BLaER1 (cell line): ENCODE data around the gene NFATC1.

ENCODE experiments used
- H3K27ac ChIP-seq: shearing (Covaris generic); formaldehyde crosslinking; 2 replicates; pipeline ENCODE4 v1.8.1; 2022
- H3K27me3 ChIP-seq: shearing (Covaris generic); formaldehyde crosslinking; 2 replicates; pipeline ENCODE4 v1.8.1; 2022
- H3K36me3 ChIP-seq: shearing (Covaris generic); formaldehyde crosslinking; 2 replicates; pipeline ENCODE4 v1.8.1; 2022
- H3K4me1 ChIP-seq: shearing (Covaris generic); formaldehyde crosslinking; 2 replicates; pipeline ENCODE4 v1.8.1; 2022
- H3K4me2 ChIP-seq: shearing (Covaris generic); formaldehyde crosslinking; 2 replicates; pipeline ENCODE4 v1.8.1; 2022
- H3K4me3 ChIP-seq: shearing (Covaris generic); formaldehyde crosslinking; 2 replicates; pipeline ENCODE4 v1.8.1; 2022
- H3K9ac ChIP-seq: shearing (Covaris generic); formaldehyde crosslinking; 2 replicates; pipeline ENCODE4 v1.8.1; 2022
- H3K9me3 ChIP-seq: shearing (Covaris generic); formaldehyde crosslinking; 2 replicates; pipeline ENCODE4 v1.8.1; 2022
- H4K20me1 ChIP-seq: shearing (Covaris generic); formaldehyde crosslinking; 2 replicates; pipeline ENCODE4 v1.8.1; 2022
- Cebpa-rat ChIP-seq: shearing (Covaris generic); IDR thresholded peaks from 2 replicates; pipeline ENCODE4 v1.8.1; 2022

Gene NFATC1

DNA sequence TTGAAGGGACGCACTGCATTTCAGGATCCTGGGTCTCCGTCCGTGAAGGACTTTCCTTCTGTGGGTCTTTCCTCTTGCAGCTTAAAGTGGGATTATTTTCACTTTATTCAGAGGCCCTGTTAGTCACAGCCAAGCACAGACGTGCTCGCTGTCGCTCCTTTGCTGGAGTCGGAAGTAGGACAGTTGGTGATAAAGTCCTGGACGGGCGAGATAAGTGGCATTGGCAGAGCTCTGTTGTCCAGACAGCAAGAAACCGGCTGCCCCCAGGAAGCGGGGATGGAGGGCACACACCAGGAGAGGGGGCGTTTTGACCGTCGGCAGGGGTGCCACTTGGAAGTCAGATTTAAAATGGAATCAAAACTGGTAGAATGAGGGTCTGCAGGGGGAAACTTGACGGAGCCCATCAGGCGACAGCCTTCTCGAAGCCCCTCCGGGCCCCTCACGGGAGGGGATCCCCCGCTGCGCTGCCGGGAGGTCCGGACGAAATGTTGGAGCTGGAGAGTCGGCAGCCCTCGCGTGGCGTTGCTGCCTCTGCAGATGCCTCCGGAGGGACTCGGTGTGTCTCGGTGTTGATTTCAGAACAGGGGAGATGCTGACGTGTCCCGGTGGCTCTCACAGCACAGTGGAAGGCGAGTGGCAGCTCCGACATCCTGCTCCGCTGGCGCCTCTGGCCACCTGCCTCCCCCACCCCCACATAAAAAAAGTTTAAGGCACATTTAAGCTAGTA is 124.2 kb downstream of the NFATC1 start:
- Histone ChIP-seq H3K4me3 (no peak overlapping the region), H3K4me1 (peaks cover 78% of the 10 kb centered on the region), H3K4me2 (peak overlapping the region; percentile 54)

GRCh38 chr18:79520478-79521390 is 125.0 kb downstream of the NFATC1 start:
- Histone ChIP-seq H3K9me3 (no peaks in the 10 kb centered on the region), H3K27me3 (no peaks in the 10 kb centered on the region), H4K20me1 (peaks cover 48% of the 10 kb centered on the region), H3K27ac (no peak overlapping the region), H3K36me3 (no peaks in the 10 kb centered on the region), H3K4me1 (peaks cover 74% of the 10 kb centered on the region), H3K4me3 (no peak overlapping the region), H3K9ac (no peak overlapping the region), H3K4me2 (peak overlapping the region; percentile 54)
- TF ChIP-seq Cebpa-rat: no peak

More for the DNA sequence above, 124.2 kb downstream of the NFATC1 start:
- no peak for TF ChIP-seq Cebpa-rat
- Histone ChIP-seq H3K27ac (no peak overlapping the region), H3K27me3 (no peaks in the 10 kb centered on the region), H3K9me3 (no peaks in the 10 kb centered on the region), H3K9ac (no peak overlapping the region), H4K20me1 (peaks cover 44% of the 10 kb centered on the region), H3K36me3 (no peaks in the 10 kb centered on the region)

- H3K4me3 ChIP-seq: no peak overlapping the region
- no peaks in the 10 kb centered on the region for H3K9me3 ChIP-seq
- no peak overlapping the region for H3K9ac ChIP-seq
- peaks cover 56% of the 10 kb centered on the region for H4K20me1 ChIP-seq
- H3K27ac ChIP-seq: no peak overlapping the region
- no peaks in the 10 kb centered on the region for H3K27me3 ChIP-seq
- H3K4me2 ChIP-seq: no peak overlapping the region
- H3K4me1 ChIP-seq: peaks cover 73% of the 10 kb centered on the region
- no peak for TF ChIP-seq Cebpa-rat
- H3K36me3 ChIP-seq: no peaks in the 10 kb centered on the region
Measured at GRCh38 chr18:79521416-79522205, 125.9 kb downstream of the NFATC1 start.

- peaks cover 7% of the 10 kb centered on the region for H3K36me3 ChIP-seq
- H3K27me3 ChIP-seq: no peaks in the 10 kb centered on the region
- H3K27ac ChIP-seq: peak overlapping the region; percentile 39; the same call in 1 of the 2 replicates
- no peak overlapping the region for H3K4me3 ChIP-seq
- H3K9me3 ChIP-seq: no peaks in the 10 kb centered on the region
- peaks cover 66% of the 10 kb centered on the region for H4K20me1 ChIP-seq
- peaks cover 62% of the 10 kb centered on the region for H3K4me1 ChIP-seq
- peak overlapping the region; percentile 85 for H3K4me2 ChIP-seq
- peak overlapping the region; percentile 9; the same call in 1 of the 2 replicates for H3K9ac ChIP-seq
- TF ChIP-seq Cebpa-rat: no peak
Measured at GRCh38 chr18:79522451-79523205, 126.9 kb downstream of the NFATC1 start.

DNA sequence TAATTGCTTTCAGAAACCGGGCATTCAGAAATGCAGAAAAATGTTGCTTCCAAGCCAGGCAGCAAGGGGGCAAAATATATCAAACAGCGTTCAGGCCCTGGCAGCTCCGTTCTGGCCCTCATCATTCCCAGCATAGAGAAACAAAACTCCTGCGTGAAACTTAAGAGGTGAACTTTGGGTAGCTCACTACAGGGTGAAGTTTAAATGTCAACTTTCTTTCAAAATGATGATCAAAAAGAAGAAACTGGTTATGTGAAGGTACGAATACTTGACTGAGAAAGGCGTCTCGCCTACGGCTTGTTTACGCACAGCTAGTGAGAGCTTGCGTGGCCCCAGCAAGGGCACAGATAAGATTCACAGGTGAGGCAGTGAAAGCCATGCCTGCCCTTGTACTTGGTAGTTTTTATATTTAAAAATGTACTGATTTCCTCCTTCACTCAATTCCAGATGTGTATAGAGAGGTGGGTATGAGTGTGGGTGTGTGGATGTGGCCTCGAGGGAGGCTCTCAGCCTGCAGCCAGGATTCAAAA is 127.5 kb downstream of the NFATC1 start:
- Histone ChIP-seq H3K27ac (0 out of 2 replicates have a peak overlapping the region, but pooled peaks have one; percentile 39), H3K4me2 (peak overlapping the region; percentile 85), H3K4me1 (peaks cover 59% of the 10 kb centered on the region), H3K27me3 (no peaks in the 10 kb centered on the region), H3K4me3 (no peak overlapping the region; the same call in 1 of the 2 replicates), H3K9me3 (no peaks in the 10 kb centered on the region), H3K9ac (peak overlapping the region; percentile 9; the same call in 1 of the 2 replicates), H3K36me3 (peaks cover 13% of the 10 kb centered on the region), H4K20me1 (peaks cover 67% of the 10 kb centered on the region)
- TF ChIP-seq Cebpa-rat: no peak

DNA sequence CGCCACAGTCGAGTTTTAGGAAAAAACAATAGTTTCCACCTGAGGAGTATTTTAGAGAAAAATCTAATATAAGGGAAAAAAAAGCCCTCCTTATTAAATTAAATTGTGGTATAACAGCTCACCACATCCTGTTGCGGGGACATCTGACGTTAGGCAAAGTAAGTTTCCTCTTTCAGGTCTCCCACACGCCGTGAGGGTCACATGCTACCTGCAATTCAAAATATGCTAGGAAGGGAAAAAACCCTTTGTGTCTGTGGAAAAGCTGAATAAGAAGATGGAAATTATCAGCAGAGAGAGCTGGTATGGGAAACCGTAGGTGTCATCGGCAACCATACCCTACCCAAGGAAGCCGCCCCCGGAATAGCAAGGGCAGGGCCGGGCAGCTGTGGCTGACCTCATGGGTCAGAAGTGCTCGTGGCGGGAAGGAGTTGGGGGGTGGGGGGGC is 128.0 kb downstream of the NFATC1 start:
- H3K27ac ChIP-seq: peak overlapping the region; percentile 57; the same call in 1 of the 2 replicates
- H3K4me1 ChIP-seq: peaks cover 58% of the 10 kb centered on the region
- H3K4me3 ChIP-seq: no peak overlapping the region; the same call in 1 of the 2 replicates
- H3K9ac ChIP-seq: no peak overlapping the region
- H3K4me2 ChIP-seq: peak overlapping the region; percentile 85
- H3K27me3 ChIP-seq: no peaks in the 10 kb centered on the region
- H3K36me3 ChIP-seq: peaks cover 14% of the 10 kb centered on the region
- H3K9me3 ChIP-seq: no peaks in the 10 kb centered on the region
- H4K20me1 ChIP-seq: peaks cover 64% of the 10 kb centered on the region
- TF ChIP-seq Cebpa-rat: no peak

- Histone ChIP-seq H3K27me3 (no peaks in the 10 kb centered on the region), H3K36me3 (peaks cover 14% of the 10 kb centered on the region), H3K9me3 (no peaks in the 10 kb centered on the region), H3K4me2 (peak overlapping the region; percentile 85), H3K9ac (no peak overlapping the region), H4K20me1 (peaks cover 66% of the 10 kb centered on the region), H3K27ac (peak overlapping the region; percentile 57), H3K4me1 (peaks cover 63% of the 10 kb centered on the region), H3K4me3 (no peak overlapping the region; the same call in 1 of the 2 replicates)
- no peak for TF ChIP-seq Cebpa-rat
Measured at GRCh38 chr18:79524181-79525078, 128.7 kb downstream of the NFATC1 start.
